ENCODE data around the gene DNAJC25.
"Not testable (repeated sequence)": the region's sequence is repeated elsewhere in the genome, so short reads cannot be mapped to it uniquely, and the experiment has no call there.

DNAJC25 gene

GRCh38 chr9:111628411-111628810 is 2.7 kb upstream of the DNAJC25 start:
- DNase-seq = no peak

- DNase-seq = peak; percentile 56
Observed at GRCh38 chr9:111630182-111630963, 761 bp upstream of the DNAJC25 start.

DNA sequence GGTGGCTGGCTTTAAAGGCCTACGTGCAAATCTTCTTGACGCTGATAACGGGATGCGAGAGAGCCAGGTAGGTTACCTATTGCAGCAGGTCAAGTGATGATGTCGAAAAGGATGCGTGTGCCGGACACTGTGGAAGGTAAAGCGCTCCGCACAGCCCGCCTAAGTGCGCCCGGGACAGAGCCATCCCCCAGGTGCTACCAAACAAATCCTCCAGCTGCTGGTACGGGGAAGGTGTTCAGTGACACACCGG is 245 bp upstream of the DNAJC25 start:
- DNase-seq = no peak

- no peak for DNase-seq
Observed at GRCh38 chr9:111632060-111632459, 926 bp downstream of the DNAJC25 start.

- DNase-seq = no peak
Observed at GRCh38 chr9:111632695-111633388, 1.7 kb downstream of the DNAJC25 start.

GRCh38 chr9:111633389-111633736 is 2.2 kb downstream of the DNAJC25 start:
- no peak for DNase-seq

- DNase-seq = no peak
Observed at GRCh38 chr9:111634860-111635259, 3.7 kb downstream of the DNAJC25 start.

DNA sequence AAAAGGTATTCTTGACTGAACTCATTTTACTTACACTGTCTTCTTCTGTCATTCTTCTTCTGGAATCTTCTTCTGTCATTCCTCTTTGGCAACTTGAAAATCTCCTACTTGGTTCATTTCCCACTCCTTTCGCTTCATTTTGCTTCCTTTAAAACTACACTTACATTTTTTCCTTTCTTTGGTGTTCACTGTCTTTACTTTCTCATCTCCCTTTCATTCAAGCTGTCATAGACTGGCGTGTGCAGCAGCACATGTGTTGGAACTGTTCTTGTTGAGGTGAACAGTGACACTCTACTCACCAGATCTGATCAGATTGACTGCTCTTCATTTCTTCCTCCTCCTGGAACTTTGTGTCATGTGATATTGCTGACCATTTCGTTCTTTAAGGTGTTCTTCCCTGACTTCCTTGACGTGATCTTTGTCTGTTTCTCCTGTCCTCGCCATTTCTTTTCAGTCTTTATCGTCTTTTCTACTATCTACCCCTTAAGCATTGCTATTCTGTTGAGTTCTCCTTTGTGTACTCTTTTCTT is 6.4 kb downstream of the DNAJC25 start:
- no peak for DNase-seq

DNA sequence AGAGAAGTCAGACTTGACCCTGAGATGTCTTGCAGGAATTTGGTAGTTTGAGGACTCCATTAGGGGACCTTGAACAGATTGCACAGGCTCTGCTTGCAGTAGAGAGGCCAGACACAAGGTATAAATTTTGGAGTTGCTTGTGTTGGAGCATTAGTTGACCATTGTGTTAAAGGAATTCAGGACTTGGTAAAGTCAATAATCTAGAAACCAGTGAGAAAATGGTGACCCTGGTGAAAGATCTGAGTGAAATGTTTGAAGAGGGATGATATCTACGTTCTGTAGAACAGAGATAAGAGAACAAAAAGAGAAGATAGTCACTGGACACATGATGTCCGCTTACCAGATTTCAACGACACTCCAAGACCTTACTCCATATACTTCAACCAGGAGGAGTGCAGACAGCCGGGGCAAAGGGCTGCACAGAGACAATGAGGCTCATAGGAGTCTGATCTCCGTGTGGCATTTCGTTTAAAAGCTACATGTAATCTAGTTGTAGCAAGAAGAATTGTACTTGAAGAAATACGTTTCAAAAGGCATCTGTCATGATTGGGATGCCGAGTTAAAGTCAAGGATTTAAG is 13.2 kb downstream of the DNAJC25 start:
- no peak for DNase-seq

- no peak for DNase-seq
Observed at GRCh38 chr9:111645806-111646205, 14.7 kb downstream of the DNAJC25 start.

DNA sequence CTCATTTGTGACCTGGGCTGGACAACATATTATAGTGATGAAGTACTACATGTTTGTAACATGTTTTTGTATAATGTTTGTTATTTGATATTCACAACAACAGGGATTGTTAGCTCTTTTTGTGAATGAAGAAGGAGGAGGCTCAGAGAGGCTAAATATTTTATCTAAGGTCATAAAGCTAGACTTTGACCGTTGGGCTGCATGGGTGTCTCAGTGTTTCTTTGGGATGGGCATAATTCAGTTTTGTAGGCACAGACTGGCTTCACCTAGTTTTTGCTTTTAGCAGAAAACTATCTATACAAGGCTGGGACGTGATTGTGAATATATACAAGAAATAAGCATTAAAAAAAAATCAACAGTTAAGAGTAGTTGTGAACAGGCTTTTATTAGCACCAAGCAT is 15.3 kb downstream of the DNAJC25 start:
- DNase-seq = no peak

DNA sequence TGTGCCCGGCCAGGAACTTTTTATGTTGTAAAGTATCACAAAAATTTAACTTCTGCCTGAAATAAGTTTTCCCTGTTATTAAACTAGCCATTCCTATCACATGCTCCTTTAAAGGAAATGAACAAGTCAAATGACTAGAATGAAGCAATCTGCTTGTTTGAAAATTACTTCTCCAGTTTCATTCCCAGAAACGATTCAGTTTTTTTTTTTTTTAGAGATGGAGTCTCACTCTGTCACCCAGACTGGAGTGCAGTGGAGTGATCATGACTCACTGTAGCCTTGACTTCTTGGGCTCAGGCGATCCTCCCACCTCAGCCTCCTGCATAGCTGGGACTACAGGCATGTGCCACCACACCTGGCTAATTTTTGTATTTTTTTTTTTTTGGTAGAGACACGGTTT is 16.9 kb downstream of the DNAJC25 start:
- no peak for DNase-seq

DNA sequence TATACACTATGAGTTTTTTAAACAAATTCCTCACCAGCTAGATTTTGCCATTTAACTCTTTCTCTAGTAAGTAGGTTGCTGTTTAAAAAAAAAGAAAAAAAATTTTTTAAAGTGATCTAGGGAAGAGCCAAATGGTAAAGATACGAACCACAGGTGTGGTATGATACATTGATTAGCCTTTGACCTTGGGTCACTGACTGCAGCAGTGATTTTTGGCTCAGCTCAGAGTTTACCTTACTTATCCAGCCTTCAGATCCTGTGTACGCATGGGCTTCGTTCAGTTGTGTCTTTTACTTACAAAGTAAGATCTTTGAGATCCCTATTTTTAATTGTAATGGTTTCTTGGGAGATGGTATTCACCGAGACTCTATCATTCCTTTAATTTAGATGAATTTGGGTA is 17.9 kb downstream of the DNAJC25 start:
- DNase-seq = no peak

DNA sequence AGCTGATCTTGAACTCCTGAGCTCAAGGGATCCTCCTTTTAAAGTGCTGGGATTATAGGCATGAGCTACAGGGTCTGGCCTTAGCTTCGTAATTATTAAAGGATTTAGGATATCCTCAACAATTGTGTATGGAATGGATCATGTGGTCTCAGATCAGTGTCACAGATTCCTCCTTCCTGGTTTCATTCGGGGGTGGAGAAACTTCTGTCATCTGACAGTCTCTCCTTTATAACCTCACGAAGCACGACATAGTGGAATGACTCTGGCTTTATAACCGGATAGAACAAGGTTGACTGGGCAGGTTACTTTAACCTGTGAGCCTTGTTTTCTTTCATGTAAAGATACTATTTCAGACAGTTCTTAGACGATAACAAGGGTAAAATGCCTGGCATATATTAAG is 25.9 kb downstream of the DNAJC25 start:
- no peak for DNase-seq

- no peak for DNase-seq
Observed at GRCh38 chr9:111658943-111659342, 27.8 kb downstream of the DNAJC25 start.

DNA sequence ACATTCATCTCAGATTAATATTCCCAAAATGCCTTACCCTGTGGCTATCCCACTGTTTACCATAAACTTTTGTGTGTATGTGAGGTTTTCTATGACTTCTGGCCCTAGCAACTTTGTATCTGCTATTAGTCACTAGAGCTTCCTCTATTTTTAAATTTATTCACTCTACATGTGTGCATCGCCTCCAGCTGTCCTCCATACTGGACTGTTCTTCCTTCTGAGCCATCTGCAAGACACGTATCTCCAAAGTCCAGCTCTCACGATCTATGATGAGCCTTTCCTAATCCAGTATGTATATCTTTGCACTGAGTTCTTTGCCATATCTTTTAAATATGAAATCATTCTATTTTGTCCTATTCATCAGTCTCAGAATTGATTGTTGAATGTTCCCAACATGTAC is 28.6 kb downstream of the DNAJC25 start:
- no peak for DNase-seq

DNA sequence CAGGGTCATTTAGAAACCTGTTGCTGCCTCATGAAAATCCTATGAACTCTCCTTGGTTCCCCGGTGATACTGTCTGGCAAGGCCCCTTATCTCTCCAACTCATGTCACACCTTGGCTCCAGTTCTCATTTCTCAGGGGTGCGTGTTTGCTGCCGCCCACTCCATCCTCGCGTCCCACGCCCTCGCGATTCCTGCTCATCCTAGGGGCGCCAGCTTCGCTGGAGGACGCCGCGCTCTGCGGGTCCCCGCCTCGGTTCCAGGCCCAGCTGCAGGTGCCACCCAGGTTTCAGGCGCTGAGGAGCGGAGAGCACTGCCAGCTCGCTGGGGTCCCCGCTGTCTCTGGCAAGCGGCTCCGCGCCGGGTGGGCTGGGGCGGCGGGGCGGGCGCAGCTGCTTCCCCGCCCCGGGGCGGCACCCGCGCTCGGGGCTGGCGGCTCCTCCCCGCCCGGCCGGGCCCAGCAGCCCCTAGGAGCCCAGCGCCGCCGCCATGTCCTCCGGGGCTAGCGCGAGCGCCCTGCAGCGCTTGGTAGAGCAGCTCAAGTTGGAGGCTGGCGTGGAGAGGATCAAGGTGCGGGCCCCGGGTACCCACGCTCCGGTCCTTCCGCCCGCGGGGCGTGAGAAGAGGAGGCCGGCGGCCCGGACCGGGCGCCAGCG is 30.1 kb downstream of the DNAJC25 start, which contains the start of gene GNG10:
TSS of gene GNG10 (plus strand) at position 456 of the 652 bp plus-strand sequence. CDS start at position 486, 30 bp downstream.
- DNase-seq = peak; percentile 74

DNA sequence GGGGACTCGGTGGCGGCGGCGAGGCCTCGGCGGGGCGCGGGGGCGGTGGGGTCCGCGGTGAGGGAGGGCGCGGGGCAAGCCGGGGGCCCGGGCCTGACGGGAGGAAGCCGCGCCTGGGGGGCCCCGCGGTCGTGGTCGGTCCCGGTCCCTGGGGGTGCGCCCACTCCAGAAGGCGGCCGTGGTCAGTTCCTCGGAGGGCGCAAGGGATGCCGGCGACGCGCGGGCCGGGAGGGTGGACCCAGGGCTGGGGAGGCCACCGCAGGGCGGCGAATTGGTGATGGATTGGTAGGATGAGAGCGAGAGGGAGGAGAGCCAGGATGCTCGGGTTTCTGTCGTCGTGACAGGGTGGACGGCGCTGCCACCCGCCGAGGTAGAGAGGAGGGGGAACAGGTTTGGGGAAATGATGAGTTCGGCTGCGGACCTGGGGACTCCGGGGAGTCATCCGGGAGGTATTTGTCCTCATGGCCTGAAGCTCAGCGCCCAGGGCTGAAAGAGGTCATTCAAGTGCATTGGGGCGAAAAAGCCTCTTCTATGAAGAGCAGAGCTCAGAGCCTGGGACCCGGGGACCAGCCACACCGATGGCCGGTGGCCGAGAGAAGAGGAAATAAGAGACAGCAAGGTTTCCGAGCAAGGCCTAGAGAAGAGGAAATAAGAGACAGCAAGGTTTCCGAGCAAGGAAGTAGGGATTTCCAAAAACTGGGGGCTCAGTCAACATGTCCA is 30.8 kb downstream of the DNAJC25 start:
- no peak for DNase-seq

DNA sequence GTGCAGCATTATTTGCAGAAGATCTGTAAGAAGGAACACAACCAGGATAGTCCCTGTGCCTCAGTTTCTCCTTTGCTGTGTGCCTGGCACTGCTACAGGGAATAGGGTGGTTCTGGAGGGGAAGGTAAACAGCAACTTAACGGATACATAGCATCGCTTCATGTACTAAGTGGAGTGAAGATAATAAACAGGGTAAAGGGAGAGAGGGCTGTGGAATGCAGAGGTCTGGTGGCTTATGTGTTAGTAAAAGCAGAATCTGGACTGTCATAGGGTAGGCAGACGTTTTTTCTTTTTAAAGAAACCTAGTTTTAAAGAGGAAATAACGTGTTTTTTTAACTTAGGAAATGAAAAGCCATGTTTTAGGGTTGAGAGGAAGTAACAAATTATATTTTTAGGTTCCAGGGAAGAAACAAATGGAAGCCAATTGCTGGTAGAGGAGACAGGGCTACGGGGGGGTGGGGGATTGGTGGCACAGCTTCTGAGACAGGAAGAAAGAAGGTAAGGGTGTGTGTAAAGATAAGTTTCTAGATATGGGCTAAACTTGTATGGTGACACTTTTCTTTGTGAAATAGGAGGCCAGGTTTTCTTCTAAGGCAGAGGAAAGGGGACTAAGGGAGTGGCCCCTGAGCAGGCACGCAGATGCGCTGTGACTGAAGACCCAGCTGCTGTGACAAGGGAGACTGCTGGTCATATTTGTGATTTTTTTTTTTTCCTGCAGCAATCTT is 31.6 kb downstream of the DNAJC25 start:
- DNase-seq = no peak

DNA sequence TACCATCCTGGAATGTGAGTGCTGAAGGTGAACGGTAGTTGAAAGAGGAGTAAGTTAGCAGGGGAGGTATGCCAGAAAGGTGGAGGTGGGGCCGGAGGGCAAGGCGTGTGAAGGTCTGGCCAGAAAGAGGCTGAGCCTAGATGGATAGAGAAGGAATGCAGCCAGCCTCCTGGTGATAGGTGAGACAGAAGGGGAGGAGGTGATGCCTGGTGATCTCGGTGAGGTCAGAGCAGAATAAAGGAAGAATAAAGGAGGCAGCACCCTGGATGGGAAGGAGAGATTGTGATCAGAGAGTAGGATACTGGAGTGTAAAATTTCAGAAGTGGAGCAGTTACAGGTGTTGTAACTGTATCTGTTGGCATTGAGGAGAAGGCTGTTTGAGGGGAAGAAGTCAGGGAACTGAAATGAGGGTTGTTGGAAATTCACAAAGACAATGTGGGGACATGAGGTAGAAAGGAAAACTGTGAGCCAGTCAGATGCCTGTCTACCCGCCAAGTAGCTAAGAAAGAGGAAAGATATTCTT is 32.2 kb downstream of the DNAJC25 start:
- DNase-seq = no peak

GRCh38 chr9:111668026-111668573 is 37.0 kb downstream of the DNAJC25 start:
- DNase-seq = no peak

- not testable (repeated sequence) for DNase-seq
Observed at GRCh38 chr9:111668601-111669000, 37.5 kb downstream of the DNAJC25 start.

Measured in NCI-H2171 (cell line).